Vagina (tissue), 2 donors: Measurements from ENCODE around the gene MYLK2.

Experiments used
- CTCF ChIP-seq, 3 experiments: fragments of 450-650 bp in 2 of 3; fragments of 200-600 bp in 1 of 3; sonication (generic) in 1 of 3; IDR thresholded peaks; one replicate each; pipeline ENCODE4 v1.5.1; 2017 to 2019; ENCODE audit warnings: antibody characterized with exemption in 3 of 3, mild to moderate bottlenecking in 2 of 3, moderate library complexity in 2 of 3
- POLR2A ChIP-seq, 2 donors: fragments of 450-650 bp; IDR thresholded peaks; one replicate each; pipeline ENCODE4 v1.6.1; 2017; ENCODE audit warnings: antibody characterized with exemption in 2 of 2, mild to moderate bottlenecking in 2 of 2, moderate library complexity in 2 of 2
- POLR2AphosphoS5 ChIP-seq, 2 donors: sonication (generic); formaldehyde crosslinking; IDR thresholded peaks; one replicate each; pipeline ENCODE4 v1.9.0; 2017; ENCODE audit warnings: antibody characterized with exemption in 2 of 2, mild to moderate bottlenecking in 2 of 2, low read depth in 1 of 2; ENCODE audit not compliant: insufficient read depth in 1 of 2

DNA sequence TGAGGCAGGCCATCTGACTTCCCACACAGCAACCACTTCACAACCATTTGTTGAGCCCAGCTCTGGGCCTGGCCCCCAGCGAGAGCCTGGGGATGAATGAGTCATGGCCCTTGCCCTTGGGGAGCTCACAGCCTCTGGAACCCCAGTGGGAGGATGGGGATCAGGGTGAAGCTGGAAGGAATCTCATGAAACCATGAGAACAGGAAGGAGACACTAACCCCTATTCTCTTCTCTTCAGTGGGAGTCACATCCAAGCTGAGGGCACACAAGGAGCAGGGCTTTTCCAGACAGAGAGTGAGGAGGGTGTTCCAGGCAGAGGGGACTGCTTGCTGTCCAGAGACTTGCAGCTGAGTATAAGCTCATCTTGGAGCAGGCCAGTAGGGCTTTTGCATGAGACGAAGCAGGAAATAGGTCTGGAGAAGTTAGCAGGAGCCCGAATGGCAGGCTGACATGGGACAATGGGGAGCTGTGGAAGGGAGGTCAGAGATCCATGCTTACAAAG, 18.8 kb downstream of the MYLK2 start:
- no peak for TF ChIP-seq CTCF (IDR thresholded peaks at IDR 0.05)
- no peak for TF ChIP-seq POLR2A (IDR thresholded peaks at IDR 0.05)
- no peak for TF ChIP-seq POLR2AphosphoS5 (IDR thresholded peaks at IDR 0.05; ENCODE audit: insufficient read depth in 1 of 2, low read depth in 1 of 2)
